ENCODE data around the gene SPTAN1.
"Not testable (repeated sequence)": the region's sequence is repeated elsewhere in the genome, so short reads cannot be mapped to it uniquely, and the experiment has no call there.

The SPTAN1 gene
- 527 to 847 (median 826) reads per million in 4 experiments for total RNA-seq

DNA sequence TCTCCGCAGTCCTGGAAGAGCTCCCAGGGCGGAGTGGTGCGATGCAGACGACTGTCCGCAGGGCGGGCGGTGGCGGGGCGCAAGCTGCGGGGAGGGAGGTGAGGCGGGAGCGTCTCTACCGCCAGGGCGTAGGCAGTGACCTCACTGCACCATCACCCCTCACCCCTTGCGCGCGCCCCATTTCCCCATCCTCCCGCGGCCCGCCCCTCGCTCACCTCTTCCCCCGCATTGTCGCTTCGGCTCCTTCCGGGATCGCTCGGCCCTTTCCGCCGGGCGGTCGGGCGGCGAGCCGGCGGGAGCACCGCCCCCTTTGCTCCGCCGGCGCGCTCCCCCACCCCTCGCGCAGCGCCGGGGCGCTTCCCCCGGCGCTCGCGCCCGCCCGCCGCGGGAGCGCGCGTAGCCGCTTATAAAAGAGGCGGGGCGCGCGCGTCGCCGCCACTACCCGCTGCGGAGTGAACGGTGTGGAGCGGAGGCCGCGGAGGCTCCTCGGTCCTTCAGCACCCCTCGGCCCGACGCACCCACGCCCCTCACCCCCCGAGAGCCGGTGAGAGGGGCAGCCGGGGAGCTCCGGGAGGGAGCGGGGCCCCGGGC is at the start of gene SPTAN1:
TSS of gene SPTAN1 (plus strand) at position 435 of the 591 bp plus-strand sequence. CDS start 14,154 bp downstream, outside the sequence.
- DNase-seq: peak; percentile 93

DNA sequence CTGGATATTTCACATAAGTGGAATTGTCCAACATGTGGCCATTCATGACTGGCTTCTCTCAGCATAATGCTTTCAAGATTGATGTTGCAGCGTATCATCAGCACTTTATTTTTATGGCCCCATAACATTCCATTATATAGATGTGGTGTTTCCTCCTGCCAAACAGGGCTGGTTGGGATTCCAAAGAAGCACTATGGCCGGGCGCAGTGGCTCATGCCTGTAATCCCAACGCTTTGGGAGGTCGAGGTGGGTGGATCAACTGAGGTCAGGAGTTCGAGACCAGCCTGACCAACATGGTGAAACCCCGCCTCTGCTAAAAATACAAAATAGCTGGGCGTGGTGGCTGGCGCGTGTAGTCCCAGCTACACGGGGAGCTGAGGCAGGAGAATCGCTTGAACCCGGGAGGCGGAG is 49.0 kb upstream of the SPTAN1 start:
- not testable (repeated sequence) for DNase-seq

GRCh38 chr9:128503870-128504269 is 48.5 kb upstream of the SPTAN1 start:
- no peak for DNase-seq

GRCh38 chr9:128504485-128505413 is 47.6 kb upstream of the SPTAN1 start, which contains the start of gene GLE1:
Gene GLE1, plus strand, starts transcription at chr9:128504719. Its CDS starts 87 bp downstream, at chr9:128504806.
- DNase-seq: peak; percentile 98

DNA sequence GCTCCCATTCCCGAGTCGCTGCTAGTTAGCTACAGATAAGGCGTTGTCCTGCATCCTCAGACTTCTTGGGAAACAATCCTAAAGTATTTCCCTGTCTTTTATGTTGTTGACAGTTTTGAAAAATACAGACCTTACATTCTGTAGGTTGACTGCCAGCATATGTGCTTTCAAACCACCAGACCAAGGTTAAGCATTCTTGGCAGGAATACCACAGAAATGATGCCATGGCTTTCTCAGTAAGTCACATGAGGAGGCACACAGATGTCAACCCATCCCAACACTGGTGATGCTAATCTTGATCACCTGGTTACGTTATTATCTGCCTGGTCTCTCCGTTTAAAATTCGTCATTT is 47.0 kb upstream of the SPTAN1 start:
- no peak for DNase-seq

DNA sequence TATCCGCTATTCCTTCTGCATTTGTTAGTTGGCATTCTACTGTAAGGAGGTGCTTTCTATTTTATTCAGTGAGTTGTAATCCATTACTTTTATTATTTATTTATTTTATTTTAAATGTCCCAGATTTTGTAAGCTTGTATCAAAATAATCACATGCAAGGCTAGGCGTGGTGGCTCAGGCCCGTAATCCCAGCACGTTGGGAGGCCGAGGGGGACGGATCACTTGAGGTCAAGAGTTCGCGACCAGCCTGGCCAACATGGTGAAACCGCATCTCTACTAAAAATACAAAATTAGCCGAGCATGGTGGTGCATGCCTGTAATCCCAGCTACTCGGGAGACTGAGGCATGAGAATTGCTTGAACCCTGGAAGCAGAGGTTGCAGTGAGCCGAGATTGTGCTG is 46.5 kb upstream of the SPTAN1 start:
- DNase-seq: not testable (repeated sequence)

GRCh38 chr9:128512820-128513219 is 39.6 kb upstream of the SPTAN1 start:
- no peak for DNase-seq

- no peak for DNase-seq
Measured at GRCh38 chr9:128521956-128522355, 30.4 kb upstream of the SPTAN1 start.

GRCh38 chr9:128523199-128523925 is 29.0 kb upstream of the SPTAN1 start:
- DNase-seq: no peak

- no peak for DNase-seq
Measured at GRCh38 chr9:128526720-128527119, 25.7 kb upstream of the SPTAN1 start.

DNA sequence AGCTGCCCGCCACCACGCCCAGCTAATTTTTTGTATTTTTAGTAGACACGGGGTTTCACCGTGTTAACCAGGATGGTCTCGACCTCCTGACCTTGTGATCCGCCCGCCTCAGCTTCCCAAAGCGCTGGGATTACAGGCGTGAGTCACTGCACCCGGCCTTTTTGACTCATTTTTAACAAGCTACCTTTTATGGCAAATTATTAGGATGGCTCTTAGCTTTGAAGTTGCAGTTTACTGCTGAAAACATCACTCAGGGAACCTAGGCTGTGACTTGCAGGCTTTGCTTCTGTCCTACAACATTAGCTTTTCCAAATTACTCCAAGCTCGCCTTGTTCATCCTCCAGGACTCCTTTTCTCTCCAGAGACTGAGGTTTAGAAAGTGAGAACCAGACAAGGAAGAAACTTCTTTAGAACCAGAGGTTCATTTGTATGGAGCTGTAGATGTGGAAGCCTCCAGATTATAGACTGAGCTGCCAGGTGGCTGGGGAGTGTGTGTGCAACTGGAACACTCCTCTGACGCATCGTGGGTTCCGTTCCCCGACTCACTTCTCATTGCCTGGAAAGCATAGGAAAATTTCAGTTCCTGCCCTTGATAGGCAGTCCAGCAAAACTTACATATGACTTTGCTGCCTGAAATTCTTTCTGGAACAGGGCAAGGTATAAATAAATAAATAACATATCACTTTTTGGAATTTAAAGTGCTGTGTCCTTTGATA is 23.8 kb upstream of the SPTAN1 start:
- DNase-seq: no peak

GRCh38 chr9:128529191-128529590 is 23.2 kb upstream of the SPTAN1 start:
- no peak for DNase-seq

GRCh38 chr9:128532581-128532980 is 19.8 kb upstream of the SPTAN1 start:
- no peak for DNase-seq

DNA sequence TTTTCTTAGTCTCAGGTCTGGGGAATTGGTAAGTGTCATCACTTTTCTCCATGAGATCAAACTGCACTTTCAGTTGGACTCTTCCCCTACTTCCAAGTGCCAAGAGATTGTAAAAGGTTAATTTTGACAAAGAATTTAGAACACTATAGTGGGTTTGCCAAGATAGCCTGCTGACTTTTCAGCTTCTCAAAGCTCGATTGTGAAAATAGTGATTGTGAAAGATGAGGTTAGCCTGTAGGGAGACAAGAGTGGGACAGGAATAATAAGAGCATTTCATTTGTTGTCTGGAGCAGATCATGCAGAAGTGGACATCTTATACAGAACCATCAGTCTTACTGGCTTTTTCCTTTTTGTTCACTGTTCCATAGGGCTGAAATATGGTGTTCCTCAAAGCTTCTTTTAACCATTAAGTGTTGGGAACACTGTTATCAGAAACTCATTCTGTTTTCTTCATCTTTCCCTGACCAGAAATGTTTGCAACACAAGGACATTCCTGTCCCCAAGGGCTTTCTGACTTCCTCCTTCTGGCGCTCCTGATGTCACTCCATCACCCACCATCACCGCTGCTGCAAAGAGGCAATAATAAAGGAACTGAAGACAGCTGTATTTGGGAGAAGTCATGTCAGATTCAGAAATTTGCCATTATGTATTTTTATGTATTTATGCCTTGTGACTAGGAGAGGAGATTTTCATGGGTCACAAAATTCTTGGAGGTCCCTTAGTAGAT is 11.6 kb upstream of the SPTAN1 start:
- no peak for DNase-seq

GRCh38 chr9:128546504-128546903 is 5.9 kb upstream of the SPTAN1 start:
- DNase-seq: no peak

GRCh38 chr9:128548876-128549275 is 3.5 kb upstream of the SPTAN1 start:
- DNase-seq: no peak

DNA sequence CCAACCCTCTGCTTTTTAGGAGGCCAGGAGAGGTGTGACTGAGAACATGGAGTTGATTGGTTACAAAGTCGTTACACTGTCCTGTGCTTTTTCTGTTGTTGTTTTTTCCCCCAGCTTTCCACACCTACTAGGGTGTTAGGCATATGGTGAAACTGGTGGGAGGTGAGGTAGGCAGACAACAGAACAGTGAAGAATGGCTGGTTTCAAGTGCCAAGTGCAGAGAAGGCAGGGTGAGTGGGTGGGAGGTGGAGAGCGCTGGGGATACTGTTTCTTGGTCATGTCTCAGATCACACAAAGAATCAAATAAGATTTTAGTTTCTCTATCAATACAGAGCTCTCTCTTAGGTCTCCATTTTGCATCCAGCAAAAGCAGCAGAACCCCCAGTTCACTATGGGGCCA is 2.2 kb upstream of the SPTAN1 start:
- DNase-seq: no peak

- DNase-seq: no peak
Measured at GRCh38 chr9:128550770-128551656, 1.4 kb upstream of the SPTAN1 start.

DNA sequence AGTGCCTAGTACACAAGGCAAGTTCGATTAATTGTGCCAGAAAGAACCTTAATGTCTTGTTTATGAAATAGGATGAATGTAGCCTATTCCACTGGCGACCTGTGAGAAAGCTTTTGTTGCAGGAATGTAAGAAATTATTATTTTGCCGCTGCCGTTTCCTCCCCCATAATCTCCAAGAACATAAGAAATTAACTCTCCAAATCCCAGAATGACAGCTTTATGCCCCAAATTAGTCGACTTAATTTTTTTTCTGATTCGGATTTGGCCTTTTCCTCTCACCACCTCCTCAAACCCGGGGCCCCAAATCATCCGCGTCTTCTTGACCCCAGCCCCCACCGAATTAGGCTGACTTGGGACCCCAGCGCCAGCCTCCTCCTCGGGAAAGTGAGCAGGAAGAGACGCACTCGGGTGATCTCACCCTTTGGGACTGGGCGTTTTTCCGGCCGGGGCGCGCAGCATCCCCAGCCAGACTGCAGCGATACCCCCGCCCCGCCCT is 682 bp upstream of the SPTAN1 start:
- no peak for DNase-seq

- DNase-seq: no peak
Measured at GRCh38 chr9:128552744-128553440, 505 bp downstream of the SPTAN1 start.
